ENCODE measurements around the gene STARD10. TPM values are rescaled to one million over a fixed set of nuclear protein-coding genes. Genes with fewer than 3 reads are reported as not detected.

The STARD10 gene
- total and polyA plus RNA-seq, 2 experiments from 2014 or later: 16.6 to 20.5 TPM

DNA sequence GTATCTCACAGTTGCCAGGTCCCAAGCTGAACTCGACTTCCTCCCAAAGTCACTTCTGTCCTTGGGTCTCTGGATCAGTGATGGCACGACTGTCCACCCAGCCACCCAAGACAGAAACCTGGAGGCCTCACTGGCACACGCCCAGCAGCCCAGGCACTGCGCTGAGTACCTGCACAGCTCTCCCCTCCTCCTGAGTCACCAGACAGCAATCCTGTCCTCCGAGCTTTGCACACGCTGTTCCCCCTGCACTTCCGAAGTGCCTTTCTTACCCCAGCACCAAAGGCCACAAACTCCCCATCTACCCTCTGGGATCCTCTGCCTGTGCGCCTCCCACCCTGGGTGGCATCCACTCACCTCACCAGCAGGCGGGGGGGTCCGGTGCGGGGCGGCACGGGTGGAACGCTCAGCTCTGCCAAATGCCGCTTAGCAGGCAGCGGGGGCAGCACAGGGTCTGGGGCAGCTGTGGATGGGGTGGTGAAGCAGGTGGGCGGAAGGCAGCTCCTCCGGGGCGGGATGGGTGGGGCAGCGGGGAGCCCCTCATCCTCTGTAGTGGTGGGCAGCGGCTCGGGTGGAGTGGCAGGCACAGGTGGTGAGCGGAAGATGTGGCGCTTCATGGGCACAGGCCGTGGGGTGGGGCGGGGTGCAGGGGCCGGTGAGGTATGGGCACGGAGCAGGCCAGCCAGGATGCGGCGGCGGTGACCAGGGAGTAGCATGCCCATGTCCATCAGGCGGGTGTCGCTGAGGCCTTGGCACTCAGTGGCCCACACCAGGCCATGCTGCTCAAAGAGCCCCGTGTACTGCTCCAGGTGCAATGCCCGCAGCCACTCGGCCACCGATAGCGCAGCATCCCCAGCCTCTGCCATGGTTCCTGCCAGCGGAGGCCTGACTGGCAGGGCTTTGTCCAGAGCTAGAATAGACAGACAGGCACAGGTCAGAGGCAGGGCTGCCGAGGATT lies 67.3 kb downstream of the STARD10 start:
- Histone ChIP-seq H3K4me2 (no peak overlapping the region), H3K4me3 (no peak overlapping the region), H3F3A (replicated peaks; ENCODE audit: low read depth) (no peaks in the 10 kb centered on the region), H3K4me1 (ENCODE audit: insufficient read depth) (peaks cover 6% of the 10 kb centered on the region), H2AFZ (no peak overlapping the region), H3K9me2 (ENCODE audit: insufficient read depth) (no peaks in the 10 kb centered on the region), H3K27me3 (ENCODE audit: insufficient read depth) (no peaks in the 10 kb centered on the region), H3K27ac (ENCODE audit: low read depth) (no peak overlapping the region), H3K79me2 (replicated peaks; ENCODE audit: insufficient read depth) (peaks cover 62% of the 10 kb centered on the region), H4K20me1 (replicated peaks; ENCODE audit: insufficient read depth) (peaks cover 20% of the 10 kb centered on the region), H3K36me3 (ENCODE audit: insufficient read depth) (no peaks in the 10 kb centered on the region)
- H3K4me3 Mint-ChIP-seq: no peak overlapping the region
- ATAC-seq (no peak), DNase-seq (ENCODE audit: low spot score) (no peak)
- H3K27ac Mint-ChIP-seq: no peak overlapping the region
- no peaks in the 10 kb centered on the region; the same call in 1 of the 3 replicates for H3K9me3 Mint-ChIP-seq
- H3K27me3 Mint-ChIP-seq (ENCODE audit: insufficient read depth, low read depth, poor library complexity): peaks cover 14% of the 10 kb centered on the region
- TF ChIP-seq ZNF114 (CRISPR knock-in tag; IDR thresholded peaks at IDR 0.05) (no peak), CREB1 (CRISPR knock-in tag; IDR thresholded peaks at IDR 0.05; ENCODE audit: low read depth) (no peak), JUNB (IDR thresholded peaks at IDR 0.05; ENCODE audit: unreplicated experiment) (no peak), EZH2phosphoT487 (IDR thresholded peaks at IDR 0.05; ENCODE audit: unreplicated experiment) (no peak), POLR2AphosphoS5 (IDR thresholded peaks at IDR 0.05; ENCODE audit: low read depth) (no peak), EZH2 (IDR thresholded peaks at IDR 0.05; ENCODE audit: low read depth, unreplicated experiment) (no peak), NANOG (IDR thresholded peaks at IDR 0.05; ENCODE audit: borderline replicate concordance) (no peak)
- TF ChIP-seq, protein P1, sequence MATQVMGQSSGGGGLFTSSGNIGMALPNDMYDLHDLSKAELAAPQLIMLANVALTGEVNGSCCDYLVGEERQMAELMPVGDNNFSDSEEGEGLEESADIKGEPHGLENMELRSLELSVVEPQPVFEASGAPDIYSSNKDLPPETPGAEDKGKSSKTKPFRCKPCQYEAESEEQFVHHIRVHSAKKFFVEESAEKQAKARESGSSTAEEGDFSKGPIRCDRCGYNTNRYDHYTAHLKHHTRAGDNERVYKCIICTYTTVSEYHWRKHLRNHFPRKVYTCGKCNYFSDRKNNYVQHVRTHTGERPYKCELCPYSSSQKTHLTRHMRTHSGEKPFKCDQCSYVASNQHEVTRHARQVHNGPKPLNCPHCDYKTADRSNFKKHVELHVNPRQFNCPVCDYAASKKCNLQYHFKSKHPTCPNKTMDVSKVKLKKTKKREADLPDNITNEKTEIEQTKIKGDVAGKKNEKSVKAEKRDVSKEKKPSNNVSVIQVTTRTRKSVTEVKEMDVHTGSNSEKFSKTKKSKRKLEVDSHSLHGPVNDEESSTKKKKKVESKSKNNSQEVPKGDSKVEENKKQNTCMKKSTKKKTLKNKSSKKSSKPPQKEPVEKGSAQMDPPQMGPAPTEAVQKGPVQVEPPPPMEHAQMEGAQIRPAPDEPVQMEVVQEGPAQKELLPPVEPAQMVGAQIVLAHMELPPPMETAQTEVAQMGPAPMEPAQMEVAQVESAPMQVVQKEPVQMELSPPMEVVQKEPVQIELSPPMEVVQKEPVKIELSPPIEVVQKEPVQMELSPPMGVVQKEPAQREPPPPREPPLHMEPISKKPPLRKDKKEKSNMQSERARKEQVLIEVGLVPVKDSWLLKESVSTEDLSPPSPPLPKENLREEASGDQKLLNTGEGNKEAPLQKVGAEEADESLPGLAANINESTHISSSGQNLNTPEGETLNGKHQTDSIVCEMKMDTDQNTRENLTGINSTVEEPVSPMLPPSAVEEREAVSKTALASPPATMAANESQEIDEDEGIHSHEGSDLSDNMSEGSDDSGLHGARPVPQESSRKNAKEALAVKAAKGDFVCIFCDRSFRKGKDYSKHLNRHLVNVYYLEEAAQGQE (IDR thresholded peaks at IDR 0.05; ENCODE audit: unreplicated experiment): no peak
- TF ChIP-seq, protein P2, sequence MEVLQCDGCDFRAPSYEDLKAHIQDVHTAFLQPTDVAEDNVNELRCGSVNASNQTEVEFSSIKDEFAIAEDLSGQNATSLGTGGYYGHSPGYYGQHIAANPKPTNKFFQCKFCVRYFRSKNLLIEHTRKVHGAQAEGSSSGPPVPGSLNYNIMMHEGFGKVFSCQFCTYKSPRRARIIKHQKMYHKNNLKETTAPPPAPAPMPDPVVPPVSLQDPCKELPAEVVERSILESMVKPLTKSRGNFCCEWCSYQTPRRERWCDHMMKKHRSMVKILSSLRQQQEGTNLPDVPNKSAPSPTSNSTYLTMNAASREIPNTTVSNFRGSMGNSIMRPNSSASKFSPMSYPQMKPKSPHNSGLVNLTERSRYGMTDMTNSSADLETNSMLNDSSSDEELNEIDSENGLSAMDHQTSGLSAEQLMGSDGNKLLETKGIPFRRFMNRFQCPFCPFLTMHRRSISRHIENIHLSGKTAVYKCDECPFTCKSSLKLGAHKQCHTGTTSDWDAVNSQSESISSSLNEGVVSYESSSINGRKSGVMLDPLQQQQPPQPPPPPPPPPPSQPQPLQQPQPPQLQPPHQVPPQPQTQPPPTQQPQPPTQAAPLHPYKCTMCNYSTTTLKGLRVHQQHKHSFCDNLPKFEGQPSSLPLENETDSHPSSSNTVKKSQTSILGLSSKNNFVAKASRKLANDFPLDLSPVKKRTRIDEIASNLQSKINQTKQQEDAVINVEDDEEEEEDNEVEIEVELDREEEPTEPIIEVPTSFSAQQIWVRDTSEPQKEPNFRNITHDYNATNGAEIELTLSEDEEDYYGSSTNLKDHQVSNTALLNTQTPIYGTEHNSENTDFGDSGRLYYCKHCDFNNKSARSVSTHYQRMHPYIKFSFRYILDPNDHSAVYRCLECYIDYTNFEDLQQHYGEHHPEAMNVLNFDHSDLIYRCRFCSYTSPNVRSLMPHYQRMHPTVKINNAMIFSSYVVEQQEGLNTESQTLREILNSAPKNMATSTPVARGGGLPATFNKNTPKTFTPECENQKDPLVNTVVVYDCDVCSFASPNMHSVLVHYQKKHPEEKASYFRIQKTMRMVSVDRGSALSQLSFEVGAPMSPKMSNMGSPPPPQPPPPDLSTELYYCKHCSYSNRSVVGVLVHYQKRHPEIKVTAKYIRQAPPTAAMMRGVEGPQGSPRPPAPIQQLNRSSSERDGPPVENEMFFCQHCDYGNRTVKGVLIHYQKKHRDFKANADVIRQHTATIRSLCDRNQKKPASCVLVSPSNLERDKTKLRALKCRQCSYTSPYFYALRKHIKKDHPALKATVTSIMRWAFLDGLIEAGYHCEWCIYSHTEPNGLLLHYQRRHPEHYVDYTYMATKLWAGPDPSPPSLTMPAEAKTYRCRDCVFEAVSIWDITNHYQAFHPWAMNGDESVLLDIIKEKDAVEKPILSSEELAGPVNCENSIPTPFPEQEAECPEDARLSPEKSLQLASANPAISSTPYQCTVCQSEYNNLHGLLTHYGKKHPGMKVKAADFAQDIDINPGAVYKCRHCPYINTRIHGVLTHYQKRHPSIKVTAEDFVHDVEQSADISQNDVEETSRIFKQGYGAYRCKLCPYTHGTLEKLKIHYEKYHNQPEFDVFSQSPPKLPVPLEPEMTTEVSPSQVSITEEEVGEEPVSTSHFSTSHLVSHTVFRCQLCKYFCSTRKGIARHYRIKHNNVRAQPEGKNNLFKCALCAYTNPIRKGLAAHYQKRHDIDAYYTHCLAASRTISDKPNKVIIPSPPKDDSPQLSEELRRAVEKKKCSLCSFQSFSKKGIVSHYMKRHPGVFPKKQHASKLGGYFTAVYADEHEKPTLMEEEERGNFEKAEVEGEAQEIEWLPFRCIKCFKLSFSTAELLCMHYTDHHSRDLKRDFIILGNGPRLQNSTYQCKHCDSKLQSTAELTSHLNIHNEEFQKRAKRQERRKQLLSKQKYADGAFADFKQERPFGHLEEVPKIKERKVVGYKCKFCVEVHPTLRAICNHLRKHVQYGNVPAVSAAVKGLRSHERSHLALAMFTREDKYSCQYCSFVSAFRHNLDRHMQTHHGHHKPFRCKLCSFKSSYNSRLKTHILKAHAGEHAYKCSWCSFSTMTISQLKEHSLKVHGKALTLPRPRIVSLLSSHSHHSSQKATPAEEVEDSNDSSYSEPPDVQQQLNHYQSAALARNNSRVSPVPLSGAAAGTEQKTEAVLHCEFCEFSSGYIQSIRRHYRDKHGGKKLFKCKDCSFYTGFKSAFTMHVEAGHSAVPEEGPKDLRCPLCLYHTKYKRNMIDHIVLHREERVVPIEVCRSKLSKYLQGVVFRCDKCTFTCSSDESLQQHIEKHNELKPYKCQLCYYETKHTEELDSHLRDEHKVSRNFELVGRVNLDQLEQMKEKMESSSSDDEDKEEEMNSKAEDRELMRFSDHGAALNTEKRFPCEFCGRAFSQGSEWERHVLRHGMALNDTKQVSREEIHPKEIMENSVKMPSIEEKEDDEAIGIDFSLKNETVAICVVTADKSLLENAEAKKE (CRISPR knock-in tag; IDR thresholded peaks at IDR 0.05): no peak
- TF ChIP-seq, protein P3, sequence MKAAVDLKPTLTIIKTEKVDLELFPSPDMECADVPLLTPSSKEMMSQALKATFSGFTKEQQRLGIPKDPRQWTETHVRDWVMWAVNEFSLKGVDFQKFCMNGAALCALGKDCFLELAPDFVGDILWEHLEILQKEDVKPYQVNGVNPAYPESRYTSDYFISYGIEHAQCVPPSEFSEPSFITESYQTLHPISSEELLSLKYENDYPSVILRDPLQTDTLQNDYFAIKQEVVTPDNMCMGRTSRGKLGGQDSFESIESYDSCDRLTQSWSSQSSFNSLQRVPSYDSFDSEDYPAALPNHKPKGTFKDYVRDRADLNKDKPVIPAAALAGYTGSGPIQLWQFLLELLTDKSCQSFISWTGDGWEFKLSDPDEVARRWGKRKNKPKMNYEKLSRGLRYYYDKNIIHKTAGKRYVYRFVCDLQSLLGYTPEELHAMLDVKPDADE (IDR thresholded peaks at IDR 0.05): no peak
- TF ChIP-seq, protein P4, sequence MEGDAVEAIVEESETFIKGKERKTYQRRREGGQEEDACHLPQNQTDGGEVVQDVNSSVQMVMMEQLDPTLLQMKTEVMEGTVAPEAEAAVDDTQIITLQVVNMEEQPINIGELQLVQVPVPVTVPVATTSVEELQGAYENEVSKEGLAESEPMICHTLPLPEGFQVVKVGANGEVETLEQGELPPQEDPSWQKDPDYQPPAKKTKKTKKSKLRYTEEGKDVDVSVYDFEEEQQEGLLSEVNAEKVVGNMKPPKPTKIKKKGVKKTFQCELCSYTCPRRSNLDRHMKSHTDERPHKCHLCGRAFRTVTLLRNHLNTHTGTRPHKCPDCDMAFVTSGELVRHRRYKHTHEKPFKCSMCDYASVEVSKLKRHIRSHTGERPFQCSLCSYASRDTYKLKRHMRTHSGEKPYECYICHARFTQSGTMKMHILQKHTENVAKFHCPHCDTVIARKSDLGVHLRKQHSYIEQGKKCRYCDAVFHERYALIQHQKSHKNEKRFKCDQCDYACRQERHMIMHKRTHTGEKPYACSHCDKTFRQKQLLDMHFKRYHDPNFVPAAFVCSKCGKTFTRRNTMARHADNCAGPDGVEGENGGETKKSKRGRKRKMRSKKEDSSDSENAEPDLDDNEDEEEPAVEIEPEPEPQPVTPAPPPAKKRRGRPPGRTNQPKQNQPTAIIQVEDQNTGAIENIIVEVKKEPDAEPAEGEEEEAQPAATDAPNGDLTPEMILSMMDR (conservative IDR thresholded peaks at IDR 0.05; ENCODE audit: low read depth in 2 of 2): no peak
- peaks cover 16% of the 10 kb centered on the region for H3K36me3 Mint-ChIP-seq (ENCODE audit: low read depth)
- peaks cover 32% of the 10 kb centered on the region for H3K4me1 Mint-ChIP-seq

All from GM23338 (cell line).